ENCODE measurements around the gene KCNMA1. TPM values are rescaled to one million over a fixed set of nuclear protein-coding genes. Genes with fewer than 3 reads are reported as not detected.
A peak's percentile ranks its signal among the peaks of the same experiment; 100 is the strongest.

The KCNMA1 gene
- total RNA-seq, 4 donors from 2014 or later = 68.4 to 170 (median 119) TPM

GRCh38 chr10:77241350-77241725 lies 396.3 kb downstream of the KCNMA1 start:
- in situ Hi-C loops (cut with MboI; ENCODE audit: low pct_ligation_motif_present in 1 of 4, low pct_unique_long_range_greater_than_20kb in 1 of 4, low sequenced_read_pairs in 3 of 4) (no loop called here), intact Hi-C loops (cut with DNase I; ENCODE audit: low total_unique reads) (loop anchor here (1.0 kb wide), 1 partner anchor 132 kb away; no protein-coding TSS in a partner anchor)
- Histone ChIP-seq H3K36me3 (no peaks in the 10 kb centered on the region), H3K27ac (peak overlapping the region; percentile 65 to 83 (median 76)), H3K4me3 (no peak overlapping the region), H3K9me3 (no peaks in the 10 kb centered on the region), H3K27me3 (no peaks in the 10 kb centered on the region), H3K4me1 (peaks cover 6 to 25% (median 10%) of the 10 kb centered on the region in 4 donors)
- TF ChIP-seq CTCF (IDR thresholded peaks at IDR 0.05) (no peak), POLR2AphosphoS5 (IDR thresholded peaks at IDR 0.05) (no peak), POLR2A (IDR thresholded peaks at IDR 0.05) (no peak), EP300 (IDR thresholded peaks at IDR 0.05; ENCODE audit: low read depth) (no peak)
- WGBS, 2 donors (ENCODE audit: low coverage in 1 of 2) = 52 to 89% methylated on average over 2 to 3 of the region's 3 CpGs
- DNase-seq = no peak

- in situ Hi-C loops (cut with MboI; ENCODE audit: low pct_ligation_motif_present in 1 of 4, low pct_unique_long_range_greater_than_20kb in 1 of 4, low sequenced_read_pairs in 3 of 4) = no loop called here
- peak overlapping the region; percentile 65 to 83 (median 76) for H3K27ac ChIP-seq
Measured at GRCh38 chr10:77240706-77241349, 396.8 kb downstream of the KCNMA1 start.

GRCh38 chr10:77240041-77240652 lies 397.5 kb downstream of the KCNMA1 start:
- intact Hi-C loops (cut with DNase I; ENCODE audit: low total_unique reads) (no loop called here), in situ Hi-C loops (cut with MboI; ENCODE audit: low pct_ligation_motif_present in 1 of 4, low pct_unique_long_range_greater_than_20kb in 1 of 4, low sequenced_read_pairs in 3 of 4) (no loop called here)
- no peak for DNase-seq
- no peak overlapping the region for H3K4me3 ChIP-seq
- no peaks in the 10 kb centered on the region for H3K27me3 ChIP-seq
- peaks cover 6 to 25% (median 10%) of the 10 kb centered on the region in 4 donors for H3K4me1 ChIP-seq
- H3K27ac ChIP-seq = peak overlapping the region; percentile 65 to 83 (median 76)
- no peaks in the 10 kb centered on the region for H3K9me3 ChIP-seq
- WGBS, 2 donors (ENCODE audit: low coverage in 1 of 2) = 19 to 21% methylated on average over 5 of the region's 5 CpGs
- H3K36me3 ChIP-seq = no peaks in the 10 kb centered on the region
- TF ChIP-seq POLR2AphosphoS5 (IDR thresholded peaks at IDR 0.05) (peak; percentile 24 to 71 (median 70)), POLR2A (IDR thresholded peaks at IDR 0.05) (no peak), CTCF (IDR thresholded peaks at IDR 0.05) (no peak), EP300 (IDR thresholded peaks at IDR 0.05; ENCODE audit: low read depth) (peak; percentile 70)

More at GRCh38 chr10:77240706-77241349, 396.8 kb downstream of the KCNMA1 start:
- WGBS, 2 donors (ENCODE audit: low coverage in 1 of 2) = 64 to 77% methylated on average over 4 of the region's 4 CpGs
- H3K9me3 ChIP-seq = no peaks in the 10 kb centered on the region
- H3K4me1 ChIP-seq = peaks cover 6 to 25% (median 10%) of the 10 kb centered on the region in 4 donors
- intact Hi-C loops (cut with DNase I; ENCODE audit: low total_unique reads) = loop anchor here (1.0 kb wide), 1 partner anchor 132 kb away; no protein-coding TSS in a partner anchor
- no peak for DNase-seq
- H3K27me3 ChIP-seq = no peaks in the 10 kb centered on the region
- no peak overlapping the region for H3K4me3 ChIP-seq
- TF ChIP-seq POLR2AphosphoS5 (IDR thresholded peaks at IDR 0.05) = no peak
- TF ChIP-seq EP300 (IDR thresholded peaks at IDR 0.05; ENCODE audit: low read depth) = no peak
- no peaks in the 10 kb centered on the region for H3K36me3 ChIP-seq

GRCh38 chr10:77237120-77237519 lies 400.5 kb downstream of the KCNMA1 start:
- intact Hi-C loops (cut with DNase I; ENCODE audit: low total_unique reads) = no loop called here
- Histone ChIP-seq H3K4me3 (no peak overlapping the region), H3K36me3 (no peaks in the 10 kb centered on the region), H3K27me3 (no peaks in the 10 kb centered on the region), H3K4me1 (peaks cover 4 to 13% (median 7%) of the 10 kb centered on the region in 4 donors), H3K9me3 (no peaks in the 10 kb centered on the region), H3K27ac (peak overlapping the region; percentile 65 to 83 (median 76))
- TF ChIP-seq EP300 (IDR thresholded peaks at IDR 0.05; ENCODE audit: low read depth) (no peak), POLR2AphosphoS5 (IDR thresholded peaks at IDR 0.05) (no peak), CTCF (IDR thresholded peaks at IDR 0.05) (no peak), POLR2A (IDR thresholded peaks at IDR 0.05) (no peak)
- no peak for DNase-seq
- in situ Hi-C loops (cut with MboI; ENCODE audit: low pct_ligation_motif_present in 1 of 4, low pct_unique_long_range_greater_than_20kb in 1 of 4, low sequenced_read_pairs in 3 of 4) = no loop called here
